NCI-H2196 (cell line): ENCODE results near the gene SPRED2.

Experiments used
- DNase-seq: peaks from one replicate; lab custom pipeline; 2025; ENCODE audit not compliant: unreplicated experiment; lab: John Stamatoyannopoulos, UW

The SPRED2 gene

DNA sequence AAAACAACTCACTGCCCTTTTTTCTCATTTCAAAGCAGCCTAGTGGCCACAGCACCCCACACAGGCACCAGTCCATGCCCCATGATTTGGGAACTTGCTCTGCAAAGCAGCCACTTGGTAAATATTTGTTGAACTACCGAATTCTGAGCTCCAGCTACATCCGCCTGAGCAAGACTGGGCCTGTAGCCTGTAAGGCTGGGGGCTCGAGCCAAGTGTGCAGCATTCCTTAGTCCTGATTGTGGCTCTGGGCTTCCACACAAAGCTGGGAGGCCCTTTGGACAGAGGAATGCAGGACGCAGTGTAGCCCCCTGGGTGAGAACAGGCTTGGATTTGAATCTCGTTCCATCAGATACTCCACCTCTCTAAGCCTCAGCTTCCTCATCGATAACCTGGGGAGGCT, 116.3 kb downstream of the SPRED2 start:
- no peak for DNase-seq

- no peak for DNase-seq
Measured at GRCh38 chr2:65314801-65315441, 117.5 kb downstream of the SPRED2 start.

DNA sequence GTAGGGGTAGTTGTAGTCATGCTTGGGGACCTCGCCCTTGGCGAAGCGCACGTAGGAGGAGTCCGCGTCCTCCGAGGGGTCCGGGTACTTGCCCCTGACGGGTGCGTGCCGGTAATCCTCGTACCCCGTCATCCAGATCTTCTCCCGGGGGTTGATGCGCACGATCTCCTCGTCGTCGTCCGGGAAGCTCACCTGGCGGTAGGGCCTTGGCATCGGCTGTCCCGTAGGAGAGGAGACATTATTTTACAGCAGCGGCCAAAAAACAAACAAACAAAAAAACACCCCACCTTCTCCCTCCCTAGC, 118.5 kb downstream of the SPRED2 start:
- no peak for DNase-seq

GRCh38 chr2:65313126-65313953, 119.1 kb downstream of the SPRED2 start:
- no peak for DNase-seq

DNA sequence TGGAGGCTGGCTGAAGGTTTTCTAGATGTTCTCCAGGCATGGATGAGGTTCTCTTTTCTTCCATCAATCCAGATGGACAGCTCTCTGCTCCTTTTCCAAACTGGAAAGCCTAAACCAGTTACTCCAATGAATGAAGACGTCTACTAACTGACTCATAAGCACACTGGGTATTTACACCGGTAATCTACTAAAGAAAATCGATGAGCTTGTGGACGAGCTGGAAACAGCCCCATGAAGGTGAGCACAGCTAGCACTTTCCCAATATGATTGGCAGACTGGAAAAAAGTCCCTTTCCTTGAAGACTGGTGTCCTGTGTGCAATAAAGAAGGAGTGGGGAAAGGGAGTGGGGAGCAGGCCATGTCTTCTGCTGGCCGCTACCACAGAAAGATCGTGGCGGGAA, 120.8 kb downstream of the SPRED2 start:
- DNase-seq = no peak

DNA sequence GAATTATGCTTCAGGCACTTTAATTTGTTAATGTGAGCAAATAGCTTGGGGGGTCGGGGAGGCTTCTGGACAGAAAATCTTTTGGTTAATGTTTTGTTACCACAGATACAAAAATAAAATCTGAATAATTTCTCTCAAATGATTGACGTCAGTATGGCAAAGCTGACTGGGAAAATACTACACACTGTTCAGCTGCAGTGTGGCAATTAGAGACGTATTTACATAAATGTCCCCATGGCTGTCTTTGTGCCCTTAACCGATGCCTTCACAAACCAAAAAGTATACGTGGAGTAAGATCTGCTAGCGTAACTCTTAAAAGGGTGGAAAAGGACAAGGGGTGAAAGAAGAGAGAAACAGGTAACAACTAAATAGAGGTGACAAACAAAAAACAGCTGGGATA, 121.3 kb downstream of the SPRED2 start:
- no peak for DNase-seq

DNA sequence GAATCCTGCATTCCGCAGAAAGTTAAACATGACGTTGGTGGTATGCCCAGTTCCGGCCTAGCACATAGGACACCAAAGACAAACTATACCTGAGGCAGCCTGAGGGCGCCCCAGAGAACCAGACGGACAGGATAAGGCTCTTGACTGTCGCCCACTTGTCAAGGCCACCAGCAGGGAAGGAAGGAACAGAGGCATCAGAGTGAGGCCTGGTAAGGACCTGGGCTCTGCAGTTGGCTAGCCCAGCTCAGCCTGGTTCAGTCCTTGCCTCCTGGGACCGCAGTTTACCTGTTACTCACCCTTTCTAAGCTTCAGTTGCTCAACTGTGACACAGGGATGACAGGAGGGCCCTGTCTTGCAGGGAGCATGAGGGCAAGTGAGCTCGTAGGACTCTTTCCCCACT, 122.7 kb downstream of the SPRED2 start:
- DNase-seq = no peak

DNA sequence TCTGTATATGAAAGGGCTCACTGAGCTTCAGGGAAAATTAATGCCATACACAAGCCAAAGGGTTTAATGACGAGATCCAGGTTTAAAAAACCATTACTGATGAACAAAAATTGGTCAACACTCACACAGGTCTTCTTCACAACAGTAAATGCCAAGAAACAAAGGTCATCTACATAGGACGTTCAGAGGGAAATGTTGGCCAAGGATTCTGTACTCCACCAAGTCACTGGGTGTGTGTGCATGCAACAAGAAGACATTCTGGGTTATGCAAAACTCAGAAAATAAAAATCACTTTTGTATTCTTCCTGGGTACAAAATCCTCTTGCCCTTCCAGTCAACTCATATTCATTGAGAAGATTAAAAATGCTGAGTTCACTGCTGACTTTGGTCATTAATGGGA, 126.5 kb downstream of the SPRED2 start:
- DNase-seq = no peak

GRCh38 chr2:65300761-65301711, 131.4 kb downstream of the SPRED2 start:
- DNase-seq = no peak

- DNase-seq = no peak
Measured at GRCh38 chr2:65300134-65300760, 132.2 kb downstream of the SPRED2 start.

GRCh38 chr2:65299246-65299645, 133.2 kb downstream of the SPRED2 start:
- no peak for DNase-seq

DNA sequence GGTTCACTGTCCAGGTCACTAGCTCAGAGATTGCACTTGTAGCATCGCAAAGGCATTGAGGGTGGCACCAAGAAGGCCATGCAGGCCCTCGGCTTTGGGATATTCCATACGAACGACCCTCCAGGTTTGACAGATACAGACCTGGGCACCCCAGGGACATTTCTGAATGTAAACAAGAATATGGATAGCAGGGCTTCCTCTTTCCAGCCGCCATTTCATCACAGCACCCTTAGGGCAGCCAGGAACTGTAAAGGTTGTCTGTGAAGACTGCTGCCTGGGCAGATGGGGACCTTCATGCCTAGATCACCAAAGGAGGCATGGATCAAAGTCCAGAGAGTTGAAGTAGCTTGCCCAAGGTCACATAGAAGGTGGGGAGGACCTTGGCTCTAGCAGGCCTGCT, 134.3 kb downstream of the SPRED2 start:
- no peak for DNase-seq

DNA sequence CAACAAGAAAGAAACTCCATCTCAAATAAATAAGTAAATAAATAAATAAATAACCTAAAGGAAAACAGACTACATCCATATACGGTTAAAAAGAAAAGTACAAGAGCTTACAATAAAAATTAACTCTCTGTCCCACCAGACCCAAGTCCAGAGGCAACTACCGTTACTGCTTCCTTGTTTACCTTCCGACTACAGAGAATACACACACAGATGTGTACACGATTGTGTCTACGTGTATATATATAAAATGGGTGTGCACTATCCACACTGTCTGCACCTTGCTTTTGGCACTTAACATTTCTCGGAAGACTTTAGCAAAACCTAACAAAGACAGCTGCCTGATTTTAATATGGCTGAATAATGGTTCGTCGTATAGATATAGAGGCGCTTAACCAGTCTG, 134.9 kb downstream of the SPRED2 start:
- DNase-seq = no peak

GRCh38 chr2:65296971-65297370, 135.4 kb downstream of the SPRED2 start:
- DNase-seq = no peak

- no peak for DNase-seq
Measured at GRCh38 chr2:65294701-65295100, 137.7 kb downstream of the SPRED2 start.

- DNase-seq = no peak
Measured at GRCh38 chr2:65294136-65294535, 138.3 kb downstream of the SPRED2 start.

DNA sequence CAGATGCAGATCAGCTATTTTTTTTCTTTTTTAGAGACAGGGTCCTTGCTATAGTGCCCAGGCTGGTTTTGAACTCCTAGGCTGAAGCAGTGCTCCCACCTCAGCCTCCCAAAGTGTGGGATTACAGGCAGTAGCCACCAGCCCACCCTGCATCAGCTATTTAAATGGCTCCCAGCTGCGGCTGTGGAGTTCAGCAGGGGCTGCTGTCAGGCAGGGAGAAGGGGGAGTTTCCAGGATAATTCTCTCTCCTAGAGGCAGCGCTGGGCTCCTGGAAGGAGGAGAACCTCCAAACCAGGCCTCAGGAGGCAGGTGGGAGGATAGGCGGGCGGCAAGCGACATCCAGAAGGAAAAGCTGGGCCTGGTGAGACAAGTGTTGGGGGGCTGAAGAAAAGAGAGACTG, 139.0 kb downstream of the SPRED2 start:
- no peak for DNase-seq

- no peak for DNase-seq
Measured at GRCh38 chr2:65292461-65293011, 139.9 kb downstream of the SPRED2 start.

DNA sequence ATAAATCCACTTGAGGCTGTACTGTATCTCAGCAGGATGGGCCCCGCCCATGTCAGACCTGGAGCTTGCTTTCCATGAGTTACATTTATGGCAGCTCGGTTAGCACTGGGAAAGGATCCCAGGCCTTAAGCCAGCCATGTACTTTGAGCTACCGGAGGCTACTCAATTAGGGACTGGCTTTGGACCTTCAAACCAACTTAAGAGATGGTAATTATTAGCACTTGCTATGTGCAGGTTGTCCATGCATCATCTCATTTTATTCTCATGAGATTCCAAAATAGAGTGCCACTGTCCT, 140.3 kb downstream of the SPRED2 start:
- no peak for DNase-seq

GRCh38 chr2:65291216-65292105, 140.9 kb downstream of the SPRED2 start:
- no peak for DNase-seq
